K562 (cell line): Measurements from ENCODE around the gene DROSHA. TPM values are rescaled to one million over a fixed set of nuclear protein-coding genes. Genes with fewer than 3 reads are reported as not detected.
A peak's percentile ranks its signal among the peaks of the same experiment; 100 is the strongest.

Experiments used
- ELF1 ChIP-seq: fragments of 200-800 bp; sonication (Bioruptor generic); IDR thresholded peaks from 2 replicates; pipeline ENCODE4 v1.6.1; 2016; ENCODE audit warnings: missing genetic modification characterization, missing compliant biosample characterization
- ELK3 ChIP-seq: fragments of 450-650 bp; formaldehyde crosslinking; IDR thresholded peaks from 2 replicates; pipeline ENCODE4 v1.4.0; 2020; ENCODE audit warnings: mild to moderate bottlenecking
- EP400 ChIP-seq: fragments of 450-650 bp; IDR thresholded peaks from 2 replicates; pipeline ENCODE4 v1.6.1; 2017; ENCODE audit warnings: antibody characterized with exemption, mild to moderate bottlenecking, moderate library complexity
- FOXJ2 ChIP-seq: fragments of 200-800 bp; sonication (Bioruptor generic); IDR thresholded peaks from 2 replicates; pipeline ENCODE4 v1.6.1; 2016; ENCODE audit warnings: missing genetic modification characterization, missing compliant biosample characterization
- L3MBTL2 ChIP-seq: fragments of 450-650 bp; IDR thresholded peaks from 2 replicates; pipeline ENCODE4 v1.6.1; 2016; ENCODE audit warnings: mild to moderate bottlenecking, moderate library complexity
- MEIS2 ChIP-seq: fragments of 450-650 bp; IDR thresholded peaks from 2 replicates; pipeline ENCODE4 v1.6.1; 2014; ENCODE audit warnings: mild to moderate bottlenecking; ENCODE audit not compliant: partially characterized antibody
- MNT ChIP-seq, 2 experiments: fragments of 450-650 bp; conservative IDR thresholded peaks; 2 replicates each; pipeline ENCODE4 v1.6.1; 2017; ENCODE audit warnings: mild to moderate bottlenecking in 2 of 2, moderate library complexity in 2 of 2
- RBFOX2 ChIP-seq: fragments of 200-400 bp; formaldehyde crosslinking; IDR thresholded peaks from 2 replicates; pipeline ENCODE4 v1.6.1; 2017; ENCODE audit warnings: low read depth, mild to moderate bottlenecking, low read length, moderate library complexity
- THAP12 ChIP-seq: fragments of 250-450 bp; sonication (Bioruptor Pico); IDR thresholded peaks from 2 replicates; pipeline ENCODE4 v1.9.0; 2021; ENCODE audit warnings: mild to moderate bottlenecking, inconsistent platforms
- polyA plus RNA-seq, 8 experiments: library from polyadenylated mRNA; depleted of rRNA in 4 of 8; stranded (reverse) in 5 of 8; unstranded in 3 of 8; fragments of >200 nt; fragmentation: Nextera tagmentation in 2 of 8; fragmentation: Illumina TruSeq in 1 of 8; extraction: Ambion mirVana in 2 of 8; extraction: Trizol in 1 of 8; gene quantifications; 2 replicates each; pipeline versions ENCODE4 v1.2.1 to v1.2.3, GENCODE V29; 2011 to 2014; ENCODE audit warnings: inconsistent platforms in 1 of 8, missing spikeins in 1 of 8
- total RNA-seq, 7 experiments: library from RNA; depleted of rRNA in 6 of 7; stranded (reverse); fragments of >200 nt in 6 of 7; fragmentation: Illumina TruSeq in 2 of 7; extraction: Trizol in 2 of 7; gene quantifications; 2 replicates each; pipeline versions ENCODE4 v1.2.1 to v1.2.3, GENCODE V29; 2011 to 2021; ENCODE audit warnings: low replicate concordance in 1 of 7
- TF ChIP-seq, protein P1 (sequence below): fragments of 450-650 bp; formaldehyde crosslinking; conservative IDR thresholded peaks from 2 replicates; pipeline ENCODE4 v1.4.0; 2022; ENCODE audit warnings: mild to moderate bottlenecking, missing genetic modification characterization
- TF ChIP-seq, protein P2 (sequence below): fragments of 450-650 bp; IDR thresholded peaks from 2 replicates; pipeline ENCODE4 v1.6.1; 2016; ENCODE audit warnings: antibody characterized with exemption
- TF ChIP-seq, protein P3 (sequence below): fragments of 200-800 bp; sonication (Bioruptor generic); IDR thresholded peaks from 2 replicates; pipeline ENCODE4 v1.6.1; 2017; ENCODE audit warnings: missing genetic modification characterization, missing compliant biosample characterization
- TF ChIP-seq, protein P4 (sequence below): fragments of 450-650 bp; IDR thresholded peaks from 2 replicates; pipeline ENCODE4 v1.7.1; 2018; ENCODE audit warnings: mild to moderate bottlenecking, low read depth; ENCODE audit not compliant: partially characterized antibody

DROSHA gene
- total and polyA plus RNA-seq, 9 of the 15 experiments (the other 6 are each of a cell fraction or from before 2014, with no cell fraction given), result 52.5 to 109 (median 68.9) TPM

DNA sequence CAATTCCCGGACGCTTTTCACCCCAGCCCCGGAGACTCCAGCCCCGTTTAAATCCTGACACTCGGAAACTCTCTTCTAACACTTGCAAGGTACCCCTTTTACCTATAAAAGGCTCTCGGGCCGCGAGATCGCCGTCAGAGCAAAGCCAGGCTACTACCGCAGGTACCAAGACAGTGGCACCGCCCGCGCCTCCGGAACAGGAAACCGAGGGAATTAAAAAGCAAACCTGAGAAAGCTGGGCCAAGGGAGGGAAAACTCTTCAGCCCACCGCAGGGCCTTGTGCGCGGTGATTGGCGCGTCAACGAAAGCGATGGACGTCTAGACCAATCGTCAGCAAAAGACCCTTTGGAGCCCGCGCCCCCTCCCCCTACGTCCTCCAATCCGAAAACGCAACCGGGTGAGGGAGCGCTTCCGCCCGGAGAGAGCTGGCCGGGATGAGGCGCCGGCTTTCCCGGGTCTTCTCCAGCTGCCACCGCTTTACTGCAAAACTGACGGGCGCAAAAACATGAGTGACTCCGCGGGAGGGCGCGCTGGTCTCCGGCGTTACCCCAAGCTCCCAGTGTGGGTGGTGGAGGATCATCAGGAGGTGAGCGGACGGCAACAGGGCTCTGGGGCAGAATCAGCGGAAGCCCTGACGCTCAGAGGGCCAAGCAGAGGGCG is at the start of gene DROSHA, which contains the start of gene C5orf22 (continued):
- TF ChIP-seq THAP12 (CRISPR knock-in tag) (peak; percentile 71; the same call in 1 of the 2 replicates), ELF1 (tag) (peak; percentile 93), EP400 (peak; percentile 87), MNT (conservative IDR thresholded peaks at IDR 0.05) (peak; percentile 42 to 73; a peak in 3 of 4 replicates), L3MBTL2 (peak; percentile 46; the same call in 1 of the 2 replicates), RBFOX2 (peak; percentile 90), MEIS2 (peak; percentile 25), FOXJ2 (tag) (0 out of 2 replicates have a peak, but pooled peaks have one; percentile 22), ELK3 (CRISPR knock-in tag) (0 out of 2 replicates have a peak, but pooled peaks have one; percentile 34)
- TF ChIP-seq, protein P1, sequence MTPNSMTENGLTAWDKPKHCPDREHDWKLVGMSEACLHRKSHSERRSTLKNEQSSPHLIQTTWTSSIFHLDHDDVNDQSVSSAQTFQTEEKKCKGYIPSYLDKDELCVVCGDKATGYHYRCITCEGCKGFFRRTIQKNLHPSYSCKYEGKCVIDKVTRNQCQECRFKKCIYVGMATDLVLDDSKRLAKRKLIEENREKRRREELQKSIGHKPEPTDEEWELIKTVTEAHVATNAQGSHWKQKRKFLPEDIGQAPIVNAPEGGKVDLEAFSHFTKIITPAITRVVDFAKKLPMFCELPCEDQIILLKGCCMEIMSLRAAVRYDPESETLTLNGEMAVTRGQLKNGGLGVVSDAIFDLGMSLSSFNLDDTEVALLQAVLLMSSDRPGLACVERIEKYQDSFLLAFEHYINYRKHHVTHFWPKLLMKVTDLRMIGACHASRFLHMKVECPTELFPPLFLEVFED, result 0 out of 2 replicates have a peak, but pooled peaks have one; percentile 19
- TF ChIP-seq, protein P2, sequence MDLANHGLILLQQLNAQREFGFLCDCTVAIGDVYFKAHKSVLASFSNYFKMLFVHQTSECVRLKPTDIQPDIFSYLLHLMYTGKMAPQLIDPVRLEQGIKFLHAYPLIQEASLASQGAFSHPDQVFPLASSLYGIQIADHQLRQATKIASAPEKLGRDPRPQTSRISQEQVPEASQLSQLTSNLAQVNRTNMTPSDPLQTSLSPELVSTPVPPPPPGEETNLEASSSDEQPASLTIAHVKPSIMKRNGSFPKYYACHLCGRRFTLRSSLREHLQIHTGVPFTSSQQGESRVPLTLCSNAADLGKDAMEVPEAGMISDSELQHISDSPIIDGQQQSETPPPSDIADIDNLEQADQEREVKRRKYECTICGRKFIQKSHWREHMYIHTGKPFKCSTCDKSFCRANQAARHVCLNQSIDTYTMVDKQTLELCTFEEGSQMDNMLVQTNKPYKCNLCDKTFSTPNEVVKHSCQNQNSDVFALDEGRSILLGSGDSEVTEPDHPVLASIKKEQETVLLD, result 0 out of 2 replicates have a peak, but pooled peaks have one; percentile 29
- TF ChIP-seq, protein P3, sequence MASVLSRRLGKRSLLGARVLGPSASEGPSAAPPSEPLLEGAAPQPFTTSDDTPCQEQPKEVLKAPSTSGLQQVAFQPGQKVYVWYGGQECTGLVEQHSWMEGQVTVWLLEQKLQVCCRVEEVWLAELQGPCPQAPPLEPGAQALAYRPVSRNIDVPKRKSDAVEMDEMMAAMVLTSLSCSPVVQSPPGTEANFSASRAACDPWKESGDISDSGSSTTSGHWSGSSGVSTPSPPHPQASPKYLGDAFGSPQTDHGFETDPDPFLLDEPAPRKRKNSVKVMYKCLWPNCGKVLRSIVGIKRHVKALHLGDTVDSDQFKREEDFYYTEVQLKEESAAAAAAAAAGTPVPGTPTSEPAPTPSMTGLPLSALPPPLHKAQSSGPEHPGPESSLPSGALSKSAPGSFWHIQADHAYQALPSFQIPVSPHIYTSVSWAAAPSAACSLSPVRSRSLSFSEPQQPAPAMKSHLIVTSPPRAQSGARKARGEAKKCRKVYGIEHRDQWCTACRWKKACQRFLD (CRISPR knock-in tag), result peak; percentile 51
- TF ChIP-seq, protein P4, sequence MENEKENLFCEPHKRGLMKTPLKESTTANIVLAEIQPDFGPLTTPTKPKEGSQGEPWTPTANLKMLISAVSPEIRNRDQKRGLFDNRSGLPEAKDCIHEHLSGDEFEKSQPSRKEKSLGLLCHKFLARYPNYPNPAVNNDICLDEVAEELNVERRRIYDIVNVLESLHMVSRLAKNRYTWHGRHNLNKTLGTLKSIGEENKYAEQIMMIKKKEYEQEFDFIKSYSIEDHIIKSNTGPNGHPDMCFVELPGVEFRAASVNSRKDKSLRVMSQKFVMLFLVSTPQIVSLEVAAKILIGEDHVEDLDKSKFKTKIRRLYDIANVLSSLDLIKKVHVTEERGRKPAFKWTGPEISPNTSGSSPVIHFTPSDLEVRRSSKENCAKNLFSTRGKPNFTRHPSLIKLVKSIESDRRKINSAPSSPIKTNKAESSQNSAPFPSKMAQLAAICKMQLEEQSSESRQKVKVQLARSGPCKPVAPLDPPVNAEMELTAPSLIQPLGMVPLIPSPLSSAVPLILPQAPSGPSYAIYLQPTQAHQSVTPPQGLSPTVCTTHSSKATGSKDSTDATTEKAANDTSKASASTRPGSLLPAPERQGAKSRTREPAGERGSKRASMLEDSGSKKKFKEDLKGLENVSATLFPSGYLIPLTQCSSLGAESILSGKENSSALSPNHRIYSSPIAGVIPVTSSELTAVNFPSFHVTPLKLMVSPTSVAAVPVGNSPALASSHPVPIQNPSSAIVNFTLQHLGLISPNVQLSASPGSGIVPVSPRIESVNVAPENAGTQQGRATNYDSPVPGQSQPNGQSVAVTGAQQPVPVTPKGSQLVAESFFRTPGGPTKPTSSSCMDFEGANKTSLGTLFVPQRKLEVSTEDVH, result peak; percentile 87
